ENCODE results near the gene C1RL. TPM values are rescaled to one million over a fixed set of nuclear protein-coding genes. Genes with fewer than 3 reads are reported as not detected.

Gene C1RL
- total RNA-seq, 1 experiment from 2014 or later = 2.4 TPM

DNA sequence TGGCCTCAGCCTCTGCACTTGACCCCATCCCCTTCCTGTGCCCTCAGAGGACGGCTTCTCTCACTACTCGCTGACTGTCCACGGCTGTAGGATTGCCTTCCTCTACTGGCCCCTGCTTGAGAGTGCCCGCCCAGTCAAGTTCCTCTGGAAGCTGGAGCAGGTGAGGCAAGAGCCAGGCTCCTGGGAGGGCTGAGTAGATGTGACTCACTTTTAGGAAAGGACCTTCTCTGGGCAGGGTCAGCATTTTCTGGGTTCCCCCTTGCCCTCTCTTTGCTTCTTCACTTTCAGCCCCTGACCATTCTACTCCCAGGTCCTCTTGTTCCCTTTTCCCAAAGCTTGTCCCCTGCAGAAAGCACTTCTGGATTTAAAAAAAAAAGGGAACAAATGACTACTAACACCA is 28.9 kb upstream of the C1RL start:
- H3K4me1 ChIP-seq (ENCODE audit: insufficient read depth, low read length, poor library complexity, severe bottlenecking) = no peaks in the 10 kb centered on the region
- H3K4me3 ChIP-seq (ENCODE audit: low read depth, low read length, poor library complexity, severe bottlenecking) = no peak overlapping the region
- BruUV-seq (replicated peaks) = no TSS peak
- POLR2A ChIA-PET (ENCODE audit: low non-redundant PET) = no interaction called here
- H3K36me3 ChIP-seq (ENCODE audit: insufficient read depth, low read length, poor library complexity, severe bottlenecking) = no peaks in the 10 kb centered on the region
- intact Hi-C loops (cut with micrococcal nuclease; ENCODE audit: unreplicated experiment) = no loop called here
- no peaks in the 10 kb centered on the region for H3K27me3 ChIP-seq (replicated peaks; ENCODE audit: insufficient read depth, low read depth, low read length, poor library complexity)
- H3K9me3 ChIP-seq (ENCODE audit: low read depth, low read length, poor library complexity, severe bottlenecking) = no peaks in the 10 kb centered on the region
- no peak for TF ChIP-seq EZH2 (IDR thresholded peaks at IDR 0.05; ENCODE audit: borderline replicate concordance, low read depth, low read length, poor library complexity, severe bottlenecking)
- TF ChIP-seq, protein P1, sequence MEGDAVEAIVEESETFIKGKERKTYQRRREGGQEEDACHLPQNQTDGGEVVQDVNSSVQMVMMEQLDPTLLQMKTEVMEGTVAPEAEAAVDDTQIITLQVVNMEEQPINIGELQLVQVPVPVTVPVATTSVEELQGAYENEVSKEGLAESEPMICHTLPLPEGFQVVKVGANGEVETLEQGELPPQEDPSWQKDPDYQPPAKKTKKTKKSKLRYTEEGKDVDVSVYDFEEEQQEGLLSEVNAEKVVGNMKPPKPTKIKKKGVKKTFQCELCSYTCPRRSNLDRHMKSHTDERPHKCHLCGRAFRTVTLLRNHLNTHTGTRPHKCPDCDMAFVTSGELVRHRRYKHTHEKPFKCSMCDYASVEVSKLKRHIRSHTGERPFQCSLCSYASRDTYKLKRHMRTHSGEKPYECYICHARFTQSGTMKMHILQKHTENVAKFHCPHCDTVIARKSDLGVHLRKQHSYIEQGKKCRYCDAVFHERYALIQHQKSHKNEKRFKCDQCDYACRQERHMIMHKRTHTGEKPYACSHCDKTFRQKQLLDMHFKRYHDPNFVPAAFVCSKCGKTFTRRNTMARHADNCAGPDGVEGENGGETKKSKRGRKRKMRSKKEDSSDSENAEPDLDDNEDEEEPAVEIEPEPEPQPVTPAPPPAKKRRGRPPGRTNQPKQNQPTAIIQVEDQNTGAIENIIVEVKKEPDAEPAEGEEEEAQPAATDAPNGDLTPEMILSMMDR (conservative IDR thresholded peaks at IDR 0.05; ENCODE audit: low read depth, low read length) = no peak
- DNase-seq (ENCODE audit: low spot score) = no peak
- CTCF ChIA-PET = no interaction called here
- H3K27ac ChIP-seq (ENCODE audit: low read depth, low read length, poor library complexity, severe bottlenecking) = no peak overlapping the region

GRCh38 chr12:7136676-7137075 is 27.7 kb upstream of the C1RL start:
- POLR2A ChIA-PET (ENCODE audit: low non-redundant PET) = no interaction called here
- H3K4me1 ChIP-seq (ENCODE audit: insufficient read depth, low read length, poor library complexity, severe bottlenecking) = no peaks in the 10 kb centered on the region

DNA sequence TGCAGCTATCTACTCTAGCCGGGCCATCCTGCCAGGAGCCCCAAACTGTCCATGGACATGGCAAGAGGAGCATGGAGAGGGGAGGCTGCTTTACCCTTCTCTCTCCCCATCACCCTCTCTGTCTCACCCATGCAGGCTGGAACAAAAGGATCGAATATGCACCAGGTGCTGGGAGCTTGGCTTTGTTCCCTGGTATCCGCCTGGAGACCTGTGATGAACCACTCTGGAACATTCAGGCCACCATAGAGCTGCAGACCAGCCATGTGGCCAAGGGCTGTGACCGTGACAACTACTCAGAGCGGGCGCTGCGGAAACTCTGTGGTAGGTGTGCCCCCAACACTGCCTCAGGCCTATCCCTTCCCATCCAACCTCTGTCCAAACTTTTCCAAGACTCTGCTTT is 27.1 kb upstream of the C1RL start:
- CTCF ChIA-PET = no interaction called here
- Histone ChIP-seq H3K4me3 (ENCODE audit: low read depth, low read length, poor library complexity, severe bottlenecking) (no peak overlapping the region), H3K27ac (ENCODE audit: low read depth, low read length, poor library complexity, severe bottlenecking) (no peak overlapping the region), H3K4me1 (ENCODE audit: insufficient read depth, low read length, poor library complexity, severe bottlenecking) (no peaks in the 10 kb centered on the region), H3K27me3 (replicated peaks; ENCODE audit: insufficient read depth, low read depth, low read length, poor library complexity) (no peaks in the 10 kb centered on the region), H3K36me3 (ENCODE audit: insufficient read depth, low read length, poor library complexity, severe bottlenecking) (no peaks in the 10 kb centered on the region), H3K9me3 (ENCODE audit: low read depth, low read length, poor library complexity, severe bottlenecking) (no peaks in the 10 kb centered on the region)
- no peak for DNase-seq (ENCODE audit: low spot score)
- intact Hi-C loops (cut with micrococcal nuclease; ENCODE audit: unreplicated experiment) = no loop called here
- POLR2A ChIA-PET (ENCODE audit: low non-redundant PET) = no interaction called here
- no TSS peak for BruUV-seq (replicated peaks)
- TF ChIP-seq, protein P1 (conservative IDR thresholded peaks at IDR 0.05; ENCODE audit: low read depth, low read length) = no peak
- no peak for TF ChIP-seq EZH2 (IDR thresholded peaks at IDR 0.05; ENCODE audit: borderline replicate concordance, low read depth, low read length, poor library complexity, severe bottlenecking)

More at GRCh38 chr12:7136676-7137075, 27.7 kb upstream of the C1RL start:
- no peaks in the 10 kb centered on the region for H3K9me3 ChIP-seq (ENCODE audit: low read depth, low read length, poor library complexity, severe bottlenecking)
- BruUV-seq (replicated peaks) = no TSS peak
- H3K27ac ChIP-seq (ENCODE audit: low read depth, low read length, poor library complexity, severe bottlenecking) = no peak overlapping the region
- H3K36me3 ChIP-seq (ENCODE audit: insufficient read depth, low read length, poor library complexity, severe bottlenecking) = no peaks in the 10 kb centered on the region
- intact Hi-C loops (cut with micrococcal nuclease; ENCODE audit: unreplicated experiment) = no loop called here
- no peak overlapping the region for H3K4me3 ChIP-seq (ENCODE audit: low read depth, low read length, poor library complexity, severe bottlenecking)
- TF ChIP-seq, protein P1 (conservative IDR thresholded peaks at IDR 0.05; ENCODE audit: low read depth, low read length) = no peak
- TF ChIP-seq EZH2 (IDR thresholded peaks at IDR 0.05; ENCODE audit: borderline replicate concordance, low read depth, low read length, poor library complexity, severe bottlenecking) = no peak
- H3K27me3 ChIP-seq (replicated peaks; ENCODE audit: insufficient read depth, low read depth, low read length, poor library complexity) = no peaks in the 10 kb centered on the region
- DNase-seq (ENCODE audit: low spot score) = no peak
- CTCF ChIA-PET = no interaction called here

All from A673 (cell line).